Suprapubic skin (tissue), 4 donors: Measurements from ENCODE around the gene STOM. TPM values are rescaled to one million over a fixed set of nuclear protein-coding genes. Genes with fewer than 3 reads are reported as not detected.

ENCODE experiments used
- DNase-seq, 2 donors: peaks; one replicate each; pipeline ENCODE4 v3.0.0-alpha.2; 2019; ENCODE audit warnings: low spot score in 2 of 2
- H3K27ac ChIP-seq: fragments of 200-600 bp; sonication (generic); one replicate; pipeline ENCODE4 v1.5.1; 2019
- H3K27me3 ChIP-seq: fragments of 200-600 bp; sonication (generic); one replicate; pipeline ENCODE4 v1.5.1; 2019
- H3K36me3 ChIP-seq: fragments of 200-600 bp; sonication (generic); one replicate; pipeline ENCODE4 v1.5.1; 2019
- H3K4me1 ChIP-seq: fragments of 200-600 bp; sonication (generic); one replicate; pipeline ENCODE4 v1.5.1; 2019
- H3K4me3 ChIP-seq: fragments of 200-600 bp; sonication (generic); one replicate; pipeline ENCODE4 v1.5.1; 2019; ENCODE audit warnings: mild to moderate bottlenecking
- H3K9me3 ChIP-seq: fragments of 200-600 bp; sonication (generic); one replicate; pipeline ENCODE4 v1.5.1; 2019
- EP300 ChIP-seq: sonication (generic); formaldehyde crosslinking; IDR thresholded peaks from one replicate; pipeline ENCODE4 v1.6.1; 2017; ENCODE audit warnings: antibody characterized with exemption
- POLR2A ChIP-seq, 2 donors: fragments of 450-650 bp; IDR thresholded peaks; one replicate each; pipeline ENCODE4 v1.6.1; 2017; ENCODE audit warnings: antibody characterized with exemption in 2 of 2, mild to moderate bottlenecking in 2 of 2, moderate library complexity in 2 of 2
- POLR2AphosphoS5 ChIP-seq, 3 donors: sonication (generic); formaldehyde crosslinking; IDR thresholded peaks; one replicate each; pipeline ENCODE4 v1.6.1; 2017; ENCODE audit warnings: antibody characterized with exemption in 3 of 3
- WGBS: methylation state at CpG from one replicate; pipeline ENCODE4 v1.1.5; 2018; 5-methylcytosine and 5-hydroxymethylcytosine counted together
- total RNA-seq, 4 donors: library from RNA; depleted of rRNA; stranded (reverse); fragments of >200 nt; gene quantifications; one replicate each; pipeline ENCODE4 v1.1.0, GENCODE V29; 2016
- TF ChIP-seq, protein P1 (sequence below), 2 donors: fragments of 200-600 bp in 1 of 2; fragments of 450-650 bp in 1 of 2; sonication (generic) in 1 of 2; IDR thresholded peaks; one replicate each; pipeline ENCODE4 v1.5.1; 2016 to 2019; ENCODE audit warnings: antibody characterized with exemption in 2 of 2, mild to moderate bottlenecking in 1 of 2, moderate library complexity in 1 of 2

STOM gene
- total RNA-seq, 4 donors from 2014 or later = 166 to 238 (median 185) TPM

GRCh38 chr9:121366611-121367192, 3.3 kb downstream of the STOM start:
- TF ChIP-seq, protein P1, sequence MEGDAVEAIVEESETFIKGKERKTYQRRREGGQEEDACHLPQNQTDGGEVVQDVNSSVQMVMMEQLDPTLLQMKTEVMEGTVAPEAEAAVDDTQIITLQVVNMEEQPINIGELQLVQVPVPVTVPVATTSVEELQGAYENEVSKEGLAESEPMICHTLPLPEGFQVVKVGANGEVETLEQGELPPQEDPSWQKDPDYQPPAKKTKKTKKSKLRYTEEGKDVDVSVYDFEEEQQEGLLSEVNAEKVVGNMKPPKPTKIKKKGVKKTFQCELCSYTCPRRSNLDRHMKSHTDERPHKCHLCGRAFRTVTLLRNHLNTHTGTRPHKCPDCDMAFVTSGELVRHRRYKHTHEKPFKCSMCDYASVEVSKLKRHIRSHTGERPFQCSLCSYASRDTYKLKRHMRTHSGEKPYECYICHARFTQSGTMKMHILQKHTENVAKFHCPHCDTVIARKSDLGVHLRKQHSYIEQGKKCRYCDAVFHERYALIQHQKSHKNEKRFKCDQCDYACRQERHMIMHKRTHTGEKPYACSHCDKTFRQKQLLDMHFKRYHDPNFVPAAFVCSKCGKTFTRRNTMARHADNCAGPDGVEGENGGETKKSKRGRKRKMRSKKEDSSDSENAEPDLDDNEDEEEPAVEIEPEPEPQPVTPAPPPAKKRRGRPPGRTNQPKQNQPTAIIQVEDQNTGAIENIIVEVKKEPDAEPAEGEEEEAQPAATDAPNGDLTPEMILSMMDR (IDR thresholded peaks at IDR 0.05) = no peak
- no peak for TF ChIP-seq POLR2A (IDR thresholded peaks at IDR 0.05)
- no peak for TF ChIP-seq EP300
- TF ChIP-seq POLR2AphosphoS5 (IDR thresholded peaks at IDR 0.05) = no peak
- 67% methylated on average over 5 of the region's 5 CpGs for WGBS
- Histone ChIP-seq H3K9me3 (no peaks in the 10 kb centered on the region), H3K4me3 (peak overlapping the region; percentile 74), H3K27me3 (no peaks in the 10 kb centered on the region), H3K4me1 (peaks cover 93% of the 10 kb centered on the region), H3K36me3 (no peaks in the 10 kb centered on the region), H3K27ac (peak overlapping the region; percentile 98)
- no peak for DNase-seq

- Histone ChIP-seq H3K36me3 (no peaks in the 10 kb centered on the region), H3K9me3 (no peaks in the 10 kb centered on the region), H3K27ac (peak overlapping the region; percentile 86), H3K4me1 (peaks cover 93% of the 10 kb centered on the region), H3K4me3 (peak overlapping the region; percentile 1), H3K27me3 (no peaks in the 10 kb centered on the region)
- WGBS = 45% methylated on average over 2 of the region's 2 CpGs
- no peak for TF ChIP-seq POLR2A (IDR thresholded peaks at IDR 0.05)
- TF ChIP-seq POLR2AphosphoS5 (IDR thresholded peaks at IDR 0.05) = no peak
- no peak for TF ChIP-seq EP300
- TF ChIP-seq, protein P1 (IDR thresholded peaks at IDR 0.05) = no peak
- no peak for DNase-seq
Measured at GRCh38 chr9:121365564-121365963, 4.5 kb downstream of the STOM start.

DNA sequence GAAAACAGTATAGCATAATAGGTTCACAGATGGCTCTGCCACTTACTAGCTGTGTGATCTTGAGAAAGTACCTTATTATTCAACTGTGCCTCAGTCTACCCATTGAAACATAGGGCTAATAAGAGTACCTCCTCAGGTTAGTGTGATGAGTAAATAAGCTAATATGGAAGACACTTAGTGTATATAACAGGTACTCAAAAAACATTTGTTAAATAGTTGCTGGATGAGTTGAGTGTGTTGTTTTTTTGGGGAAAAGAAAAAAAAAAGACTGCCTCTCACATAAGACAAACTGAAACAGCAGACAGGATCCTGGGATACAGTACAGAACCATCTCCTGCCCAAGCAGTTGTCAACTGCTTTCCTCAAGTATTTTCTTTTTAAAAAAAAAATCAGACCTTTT, 5.2 kb downstream of the STOM start:
- no peaks in the 10 kb centered on the region for H3K27me3 ChIP-seq
- H3K27ac ChIP-seq = peak overlapping the region; percentile 86
- no peaks in the 10 kb centered on the region for H3K9me3 ChIP-seq
- peak overlapping the region; percentile 1 for H3K4me3 ChIP-seq
- no peaks in the 10 kb centered on the region for H3K36me3 ChIP-seq
- peaks cover 97% of the 10 kb centered on the region for H3K4me1 ChIP-seq
- DNase-seq = no peak
- TF ChIP-seq POLR2AphosphoS5 (IDR thresholded peaks at IDR 0.05) = no peak
- TF ChIP-seq, protein P1 (IDR thresholded peaks at IDR 0.05) = no peak

GRCh38 chr9:121364077-121364476, 6.0 kb downstream of the STOM start:
- no peak for TF ChIP-seq EP300
- H3K9me3 ChIP-seq = no peaks in the 10 kb centered on the region
- H3K36me3 ChIP-seq = no peaks in the 10 kb centered on the region
- H3K4me1 ChIP-seq = peaks cover 99% of the 10 kb centered on the region
- H3K27ac ChIP-seq = peak overlapping the region; percentile 86
- no peaks in the 10 kb centered on the region for H3K27me3 ChIP-seq
- WGBS = 46% methylated on average over 5 of the region's 5 CpGs
- peak overlapping the region; percentile 6 for H3K4me3 ChIP-seq
- no peak for DNase-seq

DNA sequence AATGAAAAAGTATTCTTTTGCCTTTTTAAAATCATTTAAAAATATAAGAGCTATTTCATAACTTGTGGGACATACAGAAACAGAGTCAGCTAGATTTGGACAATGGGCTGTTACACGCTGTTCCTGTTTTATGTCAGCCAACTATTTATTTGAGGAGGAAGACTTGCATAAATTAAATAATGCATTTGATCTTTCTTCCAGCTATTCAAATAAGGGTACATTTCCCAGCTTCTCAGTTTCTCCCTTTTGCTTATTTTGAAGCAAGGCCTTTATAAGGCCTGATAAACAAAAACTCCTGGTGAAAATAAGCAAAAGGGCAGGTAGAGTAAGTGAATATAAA, 6.5 kb downstream of the STOM start:
- peak overlapping the region; percentile 86 for H3K27ac ChIP-seq
- WGBS = 16% methylated on average over 1 of the region's 1 CpG
- no peaks in the 10 kb centered on the region for H3K9me3 ChIP-seq
- peaks cover 100% of the 10 kb centered on the region for H3K4me1 ChIP-seq
- TF ChIP-seq EP300 (no peak), POLR2AphosphoS5 (IDR thresholded peaks at IDR 0.05) (no peak), POLR2A (IDR thresholded peaks at IDR 0.05) (no peak)
- TF ChIP-seq, protein P1 (IDR thresholded peaks at IDR 0.05) = no peak
- DNase-seq = no peak
- no peaks in the 10 kb centered on the region for H3K36me3 ChIP-seq
- no peaks in the 10 kb centered on the region for H3K27me3 ChIP-seq
- peak overlapping the region; percentile 6 for H3K4me3 ChIP-seq
